Mesenchymal stem cell (in vitro differentiated cells and primary cell): Measurements from ENCODE around the gene ACACB. TPM values are rescaled to one million over a fixed set of nuclear protein-coding genes. Genes with fewer than 3 reads are reported as not detected.

ENCODE experiments used
- DNase-seq: peaks from one replicate; pipeline ENCODE4 v3.0.0-alpha.2; 2013
- H2AFZ ChIP-seq: one replicate; pipeline ENCODE4 v1.6.1; 2013; ENCODE audit warnings: low read depth, mild to moderate bottlenecking, control low read depth, inconsistent platforms, low read length, moderate library complexity
- H2AK5ac ChIP-seq: 2 replicates; pipeline ENCODE4 v1.6.1; 2013; ENCODE audit warnings: low read length, moderate library complexity, mild to moderate bottlenecking, inconsistent platforms; ENCODE audit not compliant: severe bottlenecking
- H2BK120ac ChIP-seq: one replicate; pipeline ENCODE4 v1.6.1; 2013; ENCODE audit warnings: low read depth, mild to moderate bottlenecking, inconsistent platforms, low read length, moderate library complexity
- H2BK12ac ChIP-seq, 2 experiments: one replicate each; pipeline ENCODE4 v1.6.1; 2013; ENCODE audit warnings: inconsistent platforms in 2 of 2, low read length in 2 of 2, mild to moderate bottlenecking in 2 of 2, moderate library complexity in 2 of 2, control low read depth in 1 of 2
- H2BK15ac ChIP-seq: one replicate; pipeline ENCODE4 v1.6.1; 2013; ENCODE audit warnings: mild to moderate bottlenecking, low read depth, inconsistent platforms; ENCODE audit not compliant: poor library complexity, severe bottlenecking
- H2BK5ac ChIP-seq: 2 replicates; pipeline ENCODE4 v1.6.1; 2013; ENCODE audit warnings: low read depth, mild to moderate bottlenecking, low read length, control low read depth, inconsistent platforms; ENCODE audit not compliant: poor library complexity, severe bottlenecking
- H3K14ac ChIP-seq, 2 experiments: one replicate each; pipeline ENCODE4 v1.6.1; 2013; ENCODE audit warnings: inconsistent platforms in 2 of 2, low read length in 2 of 2, control low read depth in 1 of 2, mild to moderate bottlenecking in 1 of 2, moderate library complexity in 1 of 2
- H3K18ac ChIP-seq, 2 experiments: one replicate each; pipeline ENCODE4 v1.6.1; 2013; ENCODE audit warnings: inconsistent platforms in 2 of 2, low read length in 2 of 2, control low read depth in 1 of 2, low read depth in 1 of 2, mild to moderate bottlenecking in 1 of 2
- H3K23ac ChIP-seq, 2 experiments: one replicate each; pipeline ENCODE4 v1.6.1; 2013; ENCODE audit warnings: inconsistent platforms in 2 of 2, low read length in 2 of 2, mild to moderate bottlenecking in 2 of 2, moderate library complexity in 2 of 2, control low read depth in 1 of 2
- H3K27ac ChIP-seq: 2 replicates; pipeline ENCODE4 v1.5.1; 2013; ENCODE audit warnings: mild to moderate bottlenecking, moderate library complexity, low read length, control low read depth, inconsistent platforms; ENCODE audit not compliant: poor library complexity, severe bottlenecking
- H3K27me3 ChIP-seq, 2 experiments: 2 replicates each; pipeline versions ENCODE4 v1.6.1 to v1.7.0; 2013; ENCODE audit warnings: low read length in 2 of 2, mild to moderate bottlenecking in 2 of 2, moderate library complexity in 2 of 2, control low read depth in 1 of 2, inconsistent platforms in 1 of 2; ENCODE audit not compliant: control insufficient read depth in 1 of 2, insufficient read depth in 1 of 2
- H3K36me3 ChIP-seq, 2 experiments: 2 replicates each; pipeline versions ENCODE4 v1.6.1 to v1.7.0; 2013; ENCODE audit warnings: low read length in 2 of 2, control low read depth in 1 of 2, inconsistent platforms in 1 of 2, low read depth in 1 of 2, mild to moderate bottlenecking in 1 of 2; ENCODE audit not compliant: insufficient read depth in 2 of 2, control insufficient read depth in 1 of 2
- H3K4ac ChIP-seq, 2 experiments: one replicate each; pipeline ENCODE4 v1.6.1; 2013; ENCODE audit warnings: inconsistent platforms in 2 of 2, low read length in 2 of 2, mild to moderate bottlenecking in 2 of 2, moderate library complexity in 2 of 2, control low read depth in 1 of 2, low read depth in 1 of 2
- H3K4me1 ChIP-seq: 2 replicates; pipeline ENCODE4 v1.6.1; 2013; ENCODE audit warnings: low read depth, low read length, control low read depth; ENCODE audit not compliant: control insufficient read depth, insufficient read depth
- H3K4me2 ChIP-seq: 2 replicates; pipeline ENCODE4 v1.6.1; 2013; ENCODE audit warnings: low read length, mild to moderate bottlenecking, inconsistent platforms; ENCODE audit not compliant: poor library complexity, severe bottlenecking
- H3K4me3 ChIP-seq, 2 experiments: 2 replicates each; pipeline versions ENCODE4 v1.5.1 to v1.7.0; 2013; ENCODE audit warnings: low read length in 2 of 2, mild to moderate bottlenecking in 2 of 2, control low read depth in 1 of 2, low read depth in 1 of 2; ENCODE audit not compliant: insufficient read depth in 1 of 2
- H3K79me1 ChIP-seq: replicated peaks from 2 replicates; pipeline ENCODE4 v1.6.1; 2013; ENCODE audit warnings: mild to moderate bottlenecking, control low read depth, low read length, inconsistent platforms; ENCODE audit not compliant: poor library complexity, severe bottlenecking
- H3K9ac ChIP-seq: 2 replicates; pipeline ENCODE4 v1.7.0; 2013; ENCODE audit warnings: mild to moderate bottlenecking, low read length, moderate library complexity
- H3K9me3 ChIP-seq: 2 replicates; pipeline ENCODE4 v1.7.0; 2013; ENCODE audit warnings: mild to moderate bottlenecking, low read length; ENCODE audit not compliant: control insufficient read depth
- H4K8ac ChIP-seq: one replicate; pipeline ENCODE4 v1.6.1; 2013; ENCODE audit warnings: inconsistent platforms, mild to moderate bottlenecking, low read length, moderate library complexity
- H4K91ac ChIP-seq: one replicate; pipeline ENCODE4 v1.6.1; 2013; ENCODE audit warnings: mild to moderate bottlenecking, low read length, inconsistent platforms
- WGBS: methylation state at CpG from one replicate; pipeline ENCODE4 v1.1.7; 2013; ENCODE audit warnings: mixed read lengths; 5-methylcytosine and 5-hydroxymethylcytosine counted together
- polyA plus RNA-seq, 2 experiments: library from polyadenylated mRNA; stranded (reverse); fragments of 200-250 nt; gene quantifications; one replicate each; pipeline ENCODE4 v1.2.3, GENCODE V29; 2013

ACACB gene
- polyA plus RNA-seq (2013, experiment 1 of 2) = 0.69 TPM
- polyA plus RNA-seq (2013, experiment 2 of 2) = 0.88 TPM

DNA sequence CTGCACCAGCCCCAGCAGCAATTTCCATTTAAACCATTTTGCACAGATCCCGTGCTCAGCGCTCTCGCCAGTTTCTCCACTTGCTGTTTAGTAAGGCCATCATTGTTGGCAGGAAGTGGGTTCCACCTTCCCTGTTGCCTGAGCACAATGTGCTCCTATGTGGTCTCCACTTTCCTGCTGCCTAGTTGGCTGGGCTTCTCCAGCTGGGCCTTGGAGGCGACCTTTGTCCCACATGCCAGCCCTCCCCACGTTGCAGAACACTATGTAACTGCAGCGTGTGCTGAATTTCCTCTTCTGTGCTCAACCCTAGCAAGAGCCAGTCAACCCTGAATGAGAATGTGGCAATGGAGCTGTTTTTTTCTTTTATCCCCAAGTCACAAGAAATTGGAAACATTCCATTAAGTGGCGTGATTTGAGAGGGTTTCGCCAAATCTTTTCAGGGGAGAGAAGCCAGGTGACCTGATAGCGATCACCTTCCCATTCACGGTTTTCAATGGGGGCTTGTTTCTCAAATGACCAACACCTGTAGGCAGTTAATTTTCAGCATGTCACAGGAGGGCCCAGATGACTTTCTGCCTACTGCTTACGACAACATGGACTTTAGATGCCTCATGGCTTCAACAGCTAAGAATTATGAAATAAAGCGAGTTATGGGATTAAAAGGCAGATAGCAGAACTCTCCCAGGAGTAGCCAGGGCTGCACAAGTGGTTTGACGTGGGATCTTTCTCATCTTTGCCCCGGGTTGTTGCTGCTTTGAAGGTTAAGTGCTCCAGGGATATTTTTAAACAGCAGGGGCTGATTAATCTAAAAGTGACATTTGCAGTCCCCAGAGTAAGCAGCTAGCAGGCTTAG is at the start of gene ACACB:
Gene ACACB, plus strand, starts transcription at position 830 of the 853 bp plus-strand sequence. CDS start 22,819 bp downstream, outside the sequence.
- Histone ChIP-seq H4K8ac (no peak within 1 kb of the TSS), H2BK5ac (no peak within 1 kb of the TSS), H3K4me1 (peaks cover 6% of the 10 kb centered on the region), H3K9me3 (no peaks in the 10 kb centered on the region), H3K14ac (no peak within 1 kb of the TSS), H3K79me1 (no peaks in the 10 kb centered on the region), H3K4me2 (no peak within 1 kb of the TSS), H4K91ac (no peak within 1 kb of the TSS), H3K27ac (no peak within 1 kb of the TSS), H3K9ac (no peak within 1 kb of the TSS), H3K27me3 (no peaks in the 10 kb centered on the region), H3K4ac (no peak within 1 kb of the TSS), H2BK12ac (no peak within 1 kb of the TSS), H3K36me3 (no peaks in the 10 kb centered on the region), H2AFZ (no peak within 1 kb of the TSS), H2AK5ac (no peak within 1 kb of the TSS), H2BK15ac (no peak within 1 kb of the TSS), H3K4me3 (no peak within 1 kb of the TSS), H2BK120ac (no peak within 1 kb of the TSS), H3K23ac (no peak within 1 kb of the TSS), H3K18ac (no peak within 1 kb of the TSS)
- DNase-seq = no peak
- WGBS = 77% methylated on average over 14 of the region's 14 CpGs

DNA sequence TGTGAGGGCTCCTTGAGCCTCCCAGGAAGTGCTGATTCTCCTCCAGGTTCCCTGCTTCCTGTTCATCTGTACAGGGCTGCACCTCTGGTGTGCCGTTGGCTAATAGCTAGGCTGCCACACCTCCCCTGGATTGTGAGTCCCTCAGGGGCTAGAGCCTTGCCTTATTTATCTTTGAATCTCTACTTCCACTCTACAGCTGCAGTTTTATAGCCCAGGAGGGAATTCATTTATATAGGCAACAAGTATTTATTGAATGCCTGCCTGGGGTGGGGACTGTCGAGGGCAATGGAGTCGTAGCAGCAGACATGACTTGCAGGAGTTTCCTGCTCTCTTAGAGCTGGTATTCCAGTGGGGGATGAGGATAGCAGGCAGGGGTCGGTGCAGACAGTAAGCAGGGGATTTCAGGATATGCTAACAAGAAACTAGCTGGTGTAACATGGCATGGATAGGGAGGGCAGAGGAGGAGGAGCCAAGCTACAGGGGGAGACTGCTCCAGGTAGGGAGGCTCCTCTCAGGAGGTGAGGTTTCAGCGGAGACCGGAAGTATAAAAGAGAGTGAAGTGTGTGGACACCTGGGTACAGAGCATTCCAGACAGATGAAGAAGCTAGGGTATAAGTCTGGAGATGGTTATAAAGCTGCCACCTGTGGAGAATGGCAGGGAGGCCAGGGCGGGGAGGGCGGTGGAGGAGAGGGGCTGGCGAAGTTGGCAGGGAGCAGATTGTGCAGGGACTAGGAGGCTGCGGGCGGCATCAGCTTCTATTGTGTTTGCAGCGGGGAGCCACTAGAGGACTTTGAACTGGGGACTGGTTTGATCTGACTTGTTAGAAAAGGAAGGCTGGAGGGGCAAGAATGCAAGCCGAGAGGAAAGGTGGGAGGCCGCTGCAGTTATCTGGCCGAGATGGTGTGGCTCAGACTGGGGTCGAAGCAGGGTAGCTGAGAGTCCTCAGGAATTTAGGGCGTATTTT is 46.8 kb upstream of the ACACB start:
- H3K4me1 ChIP-seq = peaks cover 6% of the 10 kb centered on the region
- H2BK15ac ChIP-seq = no peak overlapping the region
- H3K9me3 ChIP-seq = no peaks in the 10 kb centered on the region
- no peak overlapping the region for H2AFZ ChIP-seq
- H3K4ac ChIP-seq = no peak overlapping the region
- H2BK12ac ChIP-seq = no peak overlapping the region
- no peak overlapping the region for H3K9ac ChIP-seq
- H4K91ac ChIP-seq = no peak overlapping the region
- no peak overlapping the region for H3K4me2 ChIP-seq
- no peak overlapping the region for H2AK5ac ChIP-seq
- no peak overlapping the region for H2BK5ac ChIP-seq
- no peak overlapping the region for H3K18ac ChIP-seq
- H3K36me3 ChIP-seq = peaks cover 26 to 80% of the 10 kb centered on the region in 2 experiments
- no peak overlapping the region for H2BK120ac ChIP-seq
- H4K8ac ChIP-seq = no peak overlapping the region
- H3K14ac ChIP-seq = no peak overlapping the region
- H3K23ac ChIP-seq = no peak overlapping the region
- WGBS = 66% methylated on average over 17 of the region's 17 CpGs
- no peak overlapping the region for H3K27ac ChIP-seq
- no peak for DNase-seq
- peaks cover 6% of the 10 kb centered on the region for H3K79me1 ChIP-seq
- no peak overlapping the region for H3K4me3 ChIP-seq
- H3K27me3 ChIP-seq = no peaks in the 10 kb centered on the region

DNA sequence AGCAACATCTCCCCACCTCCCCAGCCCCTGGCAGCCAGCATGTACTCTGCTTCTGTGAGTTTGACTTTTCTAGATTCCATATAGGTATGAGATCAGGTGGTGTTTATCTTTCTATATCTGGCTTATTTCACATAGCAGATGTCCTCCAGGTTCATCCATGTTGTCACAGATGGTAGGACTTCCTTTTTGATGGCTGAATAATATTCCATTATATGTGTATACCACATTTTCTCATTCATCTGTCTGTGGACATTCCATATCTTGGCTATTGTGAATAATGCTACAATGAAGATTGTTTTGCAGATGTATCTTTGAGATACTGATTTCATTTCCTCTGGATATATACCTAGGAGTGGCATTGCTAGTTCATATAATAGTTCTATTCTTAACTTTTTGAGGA is 41.5 kb upstream of the ACACB start:
- Histone ChIP-seq H3K9me3 (no peaks in the 10 kb centered on the region), H3K23ac (no peak overlapping the region), H3K27ac (no peak overlapping the region)

DNA sequence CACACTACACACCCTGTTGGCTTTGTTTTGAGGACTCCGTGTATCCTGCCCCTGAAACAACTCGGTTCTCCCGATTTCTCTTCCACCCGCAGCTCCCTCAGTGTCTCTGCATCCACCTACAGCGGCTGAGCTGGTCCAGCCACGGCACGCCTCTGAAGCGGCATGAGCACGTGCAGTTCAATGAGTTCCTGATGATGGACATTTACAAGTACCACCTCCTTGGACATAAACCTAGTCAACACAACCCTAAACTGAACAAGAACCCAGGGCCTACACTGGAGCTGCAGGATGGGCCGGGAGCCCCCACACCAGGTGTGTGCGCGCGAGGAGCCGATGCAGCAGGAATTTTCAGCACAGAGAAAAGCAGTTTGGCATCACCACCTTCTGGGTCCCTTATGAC is 33.6 kb upstream of the ACACB start:
- no peak overlapping the region for H2BK5ac ChIP-seq
- no peak overlapping the region for H4K91ac ChIP-seq
- no peak overlapping the region for H2AK5ac ChIP-seq
- H3K4me2 ChIP-seq = no peak overlapping the region
- H2BK15ac ChIP-seq = no peak overlapping the region
- H2BK12ac ChIP-seq = no peak overlapping the region
- H2AFZ ChIP-seq = no peak overlapping the region
- H3K18ac ChIP-seq = no peak overlapping the region
- H3K9me3 ChIP-seq = no peaks in the 10 kb centered on the region
- DNase-seq = no peak
- H3K9ac ChIP-seq = no peak overlapping the region
- peaks cover 37 to 86% of the 10 kb centered on the region in 2 experiments for H3K36me3 ChIP-seq
- H3K4ac ChIP-seq = no peak overlapping the region
- H3K79me1 ChIP-seq = peaks cover 3% of the 10 kb centered on the region
- no peak overlapping the region for H3K23ac ChIP-seq
- no peak overlapping the region for H2BK120ac ChIP-seq
- H3K27me3 ChIP-seq = no peaks in the 10 kb centered on the region
- no peak overlapping the region for H3K27ac ChIP-seq
- no peak overlapping the region for H3K4me3 ChIP-seq
- no peaks in the 10 kb centered on the region for H3K4me1 ChIP-seq
- no peak overlapping the region for H4K8ac ChIP-seq
- WGBS = 94% methylated on average over 14 of the region's 14 CpGs
- no peak overlapping the region for H3K14ac ChIP-seq

More for the DNA sequence above, 41.5 kb upstream of the ACACB start:
- no peak overlapping the region for H2BK5ac ChIP-seq
- no peak overlapping the region for H2BK12ac ChIP-seq
- H3K18ac ChIP-seq = no peak overlapping the region
- no peak overlapping the region for H2BK120ac ChIP-seq
- no peak overlapping the region for H3K4me3 ChIP-seq
- DNase-seq = no peak
- H3K14ac ChIP-seq = no peak overlapping the region
- no peak overlapping the region for H3K9ac ChIP-seq
- H4K91ac ChIP-seq = no peak overlapping the region
- H2BK15ac ChIP-seq = no peak overlapping the region
- no peak overlapping the region for H4K8ac ChIP-seq
- H3K4me2 ChIP-seq = no peak overlapping the region
- no peak overlapping the region for H2AK5ac ChIP-seq
- H3K36me3 ChIP-seq = peaks cover 18 to 59% of the 10 kb centered on the region in 2 experiments
- peaks cover 4% of the 10 kb centered on the region for H3K79me1 ChIP-seq
- no peaks in the 10 kb centered on the region for H3K4me1 ChIP-seq
- no peak overlapping the region for H3K4ac ChIP-seq
- H2AFZ ChIP-seq = no peak overlapping the region
- H3K27me3 ChIP-seq = no peaks in the 10 kb centered on the region
